ENCODE measurements around the gene EPHA2. TPM values are rescaled to one million over a fixed set of nuclear protein-coding genes. Genes with fewer than 3 reads are reported as not detected.

Gene EPHA2
- not detected in 2 replicates for total RNA-seq

DNA sequence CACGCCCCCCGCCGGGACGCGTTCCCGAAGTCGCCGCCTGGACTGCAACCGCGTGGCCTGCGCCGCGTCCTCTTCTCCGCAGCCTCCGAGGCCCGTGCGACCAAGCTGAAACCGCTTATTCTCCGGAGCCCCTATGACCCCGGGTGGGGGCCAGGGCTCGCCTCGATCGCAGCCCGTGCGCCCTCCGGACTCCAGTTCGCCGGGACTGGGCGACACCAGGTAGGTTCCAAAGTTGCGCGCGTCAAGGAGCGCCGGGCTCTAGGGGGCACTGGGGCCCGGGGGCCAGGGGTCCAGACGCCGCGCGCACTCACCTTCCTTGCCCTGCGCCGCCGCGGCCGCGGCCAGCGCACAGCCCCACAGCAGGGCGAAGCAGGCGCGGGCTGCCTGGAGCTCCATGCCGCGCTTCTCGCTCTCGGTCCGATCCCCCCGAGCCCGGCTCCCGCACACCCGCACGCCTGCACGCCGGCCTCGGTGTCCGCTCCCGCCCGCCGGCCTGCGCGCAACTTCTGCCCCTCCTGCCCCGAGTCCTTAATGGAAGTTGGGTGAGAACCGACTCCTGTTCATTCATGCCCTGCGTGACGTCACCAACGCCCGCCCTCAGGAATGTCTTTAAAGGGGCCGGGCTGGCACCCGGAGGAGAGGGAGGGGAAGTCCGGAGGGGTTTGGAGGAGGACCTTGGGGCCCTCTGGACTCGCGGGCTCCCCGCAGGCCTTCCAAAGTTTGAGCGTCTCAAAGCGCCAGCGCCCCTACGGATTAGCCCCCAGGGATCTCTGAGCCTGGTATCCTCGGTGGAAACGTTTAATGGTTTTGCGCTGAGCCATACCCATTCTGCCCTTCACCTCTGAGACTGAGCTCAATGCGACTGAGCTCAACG, at the start of gene EPHA2:
Gene EPHA2, minus strand, starts transcription at position 533 of the 874 bp plus-strand sequence. Its CDS starts 137 bp downstream, at position 396.
- Mint-ChIP-seq H3K4me1 (peaks cover 30% of the 10 kb centered on the region), H3K4me3 (peak within 1 kb of the TSS; percentile 72), H3K36me3 (ENCODE audit: low read depth) (no peaks in the 10 kb centered on the region), H3K27me3 (peaks cover 15% of the 10 kb centered on the region), H3K9me3 (no peaks in the 10 kb centered on the region), H3K27ac (no peak within 1 kb of the TSS)
- POLR2A ChIA-PET, result interaction anchor here (0.6 kb wide), 1 partner anchor 30 kb away, joined by 3 read pairs; no protein-coding TSS in a partner anchor
- ATAC-seq (ENCODE audit: low read depth) (peak; percentile 35), DNase-seq (no peak)
- CTCF ChIA-PET, result no interaction called here
- intact Hi-C loops (cut with micrococcal nuclease), result loop anchor here (2.0 kb wide), 1 partner anchor 13 kb away; no protein-coding TSS in a partner anchor
- TF ChIP-seq CTCF (IDR thresholded peaks at IDR 0.05), result no peak

- H3K36me3 Mint-ChIP-seq (ENCODE audit: low read depth), result peaks cover 25% of the 10 kb centered on the region
- ATAC-seq (ENCODE audit: low read depth) (no peak), DNase-seq (no peak)
- no peak overlapping the region for H3K4me3 Mint-ChIP-seq
- no peaks in the 10 kb centered on the region for H3K9me3 Mint-ChIP-seq
- H3K27me3 Mint-ChIP-seq, result no peaks in the 10 kb centered on the region
- ChIA-PET POLR2A (interaction anchor here (1.2 kb wide), 1 partner anchor 32 kb away, joined by 3 read pairs; the partner anchor contains the start of gene CPLANE2), CTCF (interaction anchor here (2.3 to 3.4 kb wide), 2 partner anchors 12 to 39 kb away, joined by 10 to 17 read pairs; no protein-coding TSS in a partner anchor)
- H3K27ac Mint-ChIP-seq, result no peak overlapping the region
- H3K4me1 Mint-ChIP-seq, result peaks cover 3% of the 10 kb centered on the region
- intact Hi-C loops (cut with micrococcal nuclease), result loop anchor here (1.0 to 5.0 kb wide), 2 partner anchors 39 to 147 kb away; partner anchors contain the start of gene FBXO42
- TF ChIP-seq CTCF (IDR thresholded peaks at IDR 0.05), result no peak
These were observed 49.4 kb upstream of the EPHA2 start for GRCh38 chr1:16205334-16205671.

DNA sequence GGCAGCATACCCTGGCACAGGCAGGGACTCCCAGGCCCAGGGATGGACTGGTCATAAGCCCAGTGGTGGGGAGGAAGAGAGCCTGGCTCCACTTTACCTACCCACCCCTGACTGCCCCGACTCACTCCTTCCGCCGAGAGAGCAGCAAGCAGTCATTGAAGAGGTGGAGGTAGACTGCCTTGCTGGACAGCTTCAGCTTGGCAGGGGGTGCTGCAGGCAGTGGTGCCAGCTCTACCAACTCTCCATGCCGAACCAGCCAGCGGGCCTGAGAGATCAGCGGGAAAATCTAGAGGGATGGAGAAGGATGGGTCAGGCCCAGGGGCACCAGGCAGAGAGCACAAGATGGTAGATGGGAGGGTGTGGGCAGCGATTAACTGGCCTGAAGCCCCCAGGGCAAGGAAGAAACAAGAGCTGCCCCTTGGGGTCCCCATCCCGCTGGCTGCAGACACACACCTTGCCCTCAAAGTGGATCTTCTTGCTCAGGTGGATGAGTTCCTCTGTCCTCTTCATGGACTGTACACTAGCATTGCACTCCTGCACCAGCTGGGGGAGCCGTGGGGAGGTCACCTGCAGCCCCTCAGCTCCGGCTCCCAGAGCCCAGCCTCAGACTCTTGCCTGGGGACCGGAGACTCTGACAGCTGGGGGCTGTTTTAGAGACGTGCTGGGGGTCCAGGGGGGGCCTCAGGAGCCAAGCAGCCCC, 48.9 kb upstream of the EPHA2 start:
- POLR2A ChIA-PET, result interaction anchor here (1.2 to 1.4 kb wide), 2 partner anchors 12 to 32 kb away, joined by 3 read pairs; partner anchors contain the start of gene CPLANE2
- H3K27ac Mint-ChIP-seq, result no peak overlapping the region
- peak overlapping the region; percentile 46 for H3K4me3 Mint-ChIP-seq
- peaks cover 3% of the 10 kb centered on the region for H3K4me1 Mint-ChIP-seq
- intact Hi-C loops (cut with micrococcal nuclease), result loop anchor here (1.0 to 5.0 kb wide), 2 partner anchors 40 to 148 kb away; partner anchors contain the start of gene FBXO42
- CTCF ChIA-PET, result interaction anchor here (2.3 to 3.4 kb wide), 2 partner anchors 12 to 40 kb away, joined by 10 to 17 read pairs; no protein-coding TSS in a partner anchor
- H3K36me3 Mint-ChIP-seq (ENCODE audit: low read depth), result peaks cover 27% of the 10 kb centered on the region
- DNase-seq (no peak), ATAC-seq (ENCODE audit: low read depth) (no peak)
- no peaks in the 10 kb centered on the region for H3K9me3 Mint-ChIP-seq
- no peak for TF ChIP-seq CTCF (IDR thresholded peaks at IDR 0.05)
- H3K27me3 Mint-ChIP-seq, result no peaks in the 10 kb centered on the region

DNA sequence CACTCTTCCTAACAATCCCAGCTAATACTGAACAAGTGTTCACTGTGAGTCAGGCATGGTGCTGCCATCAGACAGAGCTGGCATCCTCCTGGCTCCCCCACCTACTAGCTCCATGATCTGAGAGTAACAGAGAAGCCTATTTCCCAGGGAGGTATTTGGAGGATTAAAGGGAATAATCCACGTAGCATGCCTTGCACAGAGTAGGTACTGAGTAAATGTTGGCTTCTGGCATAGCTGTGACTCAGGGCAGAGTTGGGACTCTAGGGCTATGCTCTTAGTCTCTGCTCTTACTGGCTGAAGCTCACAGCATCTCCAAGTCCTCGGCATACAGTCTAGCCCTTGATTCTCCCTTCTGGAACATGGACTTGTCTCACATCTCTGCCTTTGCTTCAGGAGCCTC, 48.3 kb upstream of the EPHA2 start:
- Mint-ChIP-seq H3K27me3 (no peaks in the 10 kb centered on the region), H3K4me3 (peak overlapping the region; percentile 46), H3K9me3 (no peaks in the 10 kb centered on the region), H3K36me3 (ENCODE audit: low read depth) (peaks cover 27% of the 10 kb centered on the region), H3K4me1 (peaks cover 3% of the 10 kb centered on the region), H3K27ac (no peak overlapping the region)
- ChIA-PET CTCF (interaction anchor here (2.3 to 3.4 kb wide), 2 partner anchors 13 to 40 kb away, joined by 10 to 17 read pairs; no protein-coding TSS in a partner anchor), POLR2A (interaction anchor here (1.2 to 1.4 kb wide), 2 partner anchors 13 to 33 kb away, joined by 3 read pairs; partner anchors contain the start of gene CPLANE2)
- DNase-seq, result no peak
- no peak for TF ChIP-seq CTCF (IDR thresholded peaks at IDR 0.05)
- intact Hi-C loops (cut with micrococcal nuclease), result no loop called here
- no peak for ATAC-seq (ENCODE audit: low read depth)
